ENCODE results near the gene DNAI2.

The DNAI2 gene

GRCh38 chr17:74270333-74270732 lies 3.7 kb upstream of the DNAI2 start:
- no peak overlapping the region for H3K4me3 ChIP-seq (ENCODE audit: low read depth in 1 of 2, low read length in 1 of 2)
- no peak for TF ChIP-seq CTCF (IDR thresholded peaks at IDR 0.05)
- no peaks in the 10 kb centered on the region for H3K36me3 ChIP-seq
- H3K27me3 ChIP-seq: peaks cover 60% of the 10 kb centered on the region
- H3K9me3 ChIP-seq: no peaks in the 10 kb centered on the region
- H3K27ac ChIP-seq: no peak overlapping the region
- no peaks in the 10 kb centered on the region for H3K4me1 ChIP-seq (ENCODE audit: control insufficient read depth in 1 of 2, insufficient read depth in 1 of 2, low read depth in 1 of 2, low read length in 1 of 2)

GRCh38 chr17:74271281-74271680 lies 2.8 kb upstream of the DNAI2 start:
- Histone ChIP-seq H3K27me3 (peaks cover 69% of the 10 kb centered on the region), H3K36me3 (no peaks in the 10 kb centered on the region), H3K9me3 (no peaks in the 10 kb centered on the region), H3K4me1 (ENCODE audit: control insufficient read depth in 1 of 2, insufficient read depth in 1 of 2, low read depth in 1 of 2, low read length in 1 of 2) (no peaks in the 10 kb centered on the region), H3K27ac (no peak overlapping the region), H3K4me3 (ENCODE audit: low read depth in 1 of 2, low read length in 1 of 2) (no peak overlapping the region)
- TF ChIP-seq CTCF (IDR thresholded peaks at IDR 0.05): no peak

GRCh38 chr17:74271901-74272561 lies 2.0 kb upstream of the DNAI2 start:
- no peaks in the 10 kb centered on the region for H3K36me3 ChIP-seq
- H3K4me1 ChIP-seq (ENCODE audit: control insufficient read depth in 1 of 2, insufficient read depth in 1 of 2, low read depth in 1 of 2, low read length in 1 of 2): no peaks in the 10 kb centered on the region
- no peak overlapping the region for H3K27ac ChIP-seq
- H3K27me3 ChIP-seq: peaks cover 68% of the 10 kb centered on the region
- H3K9me3 ChIP-seq: no peaks in the 10 kb centered on the region
- no peak for TF ChIP-seq CTCF (IDR thresholded peaks at IDR 0.05)
- no peak overlapping the region for H3K4me3 ChIP-seq (ENCODE audit: low read depth in 1 of 2, low read length in 1 of 2)

- H3K9me3 ChIP-seq: no peaks in the 10 kb centered on the region
- H3K27me3 ChIP-seq: peaks cover 61% of the 10 kb centered on the region
- TF ChIP-seq CTCF (IDR thresholded peaks at IDR 0.05): no peak
- no peak overlapping the region for H3K4me3 ChIP-seq (ENCODE audit: low read depth in 1 of 2, low read length in 1 of 2)
- no peak overlapping the region for H3K27ac ChIP-seq
- no peaks in the 10 kb centered on the region for H3K4me1 ChIP-seq (ENCODE audit: control insufficient read depth in 1 of 2, insufficient read depth in 1 of 2, low read depth in 1 of 2, low read length in 1 of 2)
- H3K36me3 ChIP-seq: no peaks in the 10 kb centered on the region
Observed at GRCh38 chr17:74272731-74273201, 1.3 kb upstream of the DNAI2 start.

GRCh38 chr17:74274709-74275340 lies 791 bp downstream of the DNAI2 start:
- Histone ChIP-seq H3K4me1 (ENCODE audit: control insufficient read depth in 1 of 2, insufficient read depth in 1 of 2, low read depth in 1 of 2, low read length in 1 of 2) (no peaks in the 10 kb centered on the region), H3K4me3 (ENCODE audit: low read depth in 1 of 2, low read length in 1 of 2) (no peak overlapping the region)

More at GRCh38 chr17:74274709-74275340, 791 bp downstream of the DNAI2 start:
- TF ChIP-seq CTCF (IDR thresholded peaks at IDR 0.05): no peak
- no peaks in the 10 kb centered on the region for H3K36me3 ChIP-seq
- H3K9me3 ChIP-seq: no peaks in the 10 kb centered on the region
- peaks cover 42% of the 10 kb centered on the region for H3K27me3 ChIP-seq
- no peak overlapping the region for H3K27ac ChIP-seq

Measured in neutrophil (primary cell).